OCI-LY1 (cell line): ENCODE measurements around the gene DPP4.

ENCODE experiments used
- H2AFZ ChIP-seq: fragments of 200-600 bp; sonication (generic), shearing (Covaris generic); 2 replicates; pipeline ENCODE4 v1.6.0; 2014; ENCODE audit warnings: antibody characterized with exemption, mild to moderate bottlenecking, low read length
- H3F3A ChIP-seq: fragments of 200-600 bp; sonication (generic), shearing (Covaris generic); 2 replicates; pipeline ENCODE4 v1.6.0; 2014; ENCODE audit warnings: mild to moderate bottlenecking, antibody characterized with exemption, low read length, moderate library complexity; ENCODE audit not compliant: insufficient read depth
- H3K27ac ChIP-seq: fragments of 200-600 bp; sonication (generic); 2 replicates; pipeline ENCODE4 v1.5.1; 2014; ENCODE audit warnings: low read length, mixed run types, mild to moderate bottlenecking, low read depth; ENCODE audit not compliant: poor library complexity, severe bottlenecking
- H3K27me3 ChIP-seq: fragments of 200-600 bp; sonication (generic); 2 replicates; pipeline ENCODE4 v1.6.0; 2014; ENCODE audit warnings: antibody characterized with exemption, mild to moderate bottlenecking, low read length, moderate library complexity; ENCODE audit not compliant: insufficient read depth
- H3K36me3 ChIP-seq: fragments of 200-600 bp; sonication (generic); 2 replicates; pipeline ENCODE4 v1.6.1; 2014; ENCODE audit warnings: mild to moderate bottlenecking, antibody characterized with exemption, low read length, moderate library complexity, mixed read lengths; ENCODE audit not compliant: insufficient read depth
- H3K4me1 ChIP-seq: fragments of 200-600 bp; sonication (generic); 2 replicates; pipeline ENCODE4 v1.5.1; 2014; ENCODE audit warnings: mild to moderate bottlenecking, low read length, moderate library complexity; ENCODE audit not compliant: insufficient read depth, severe bottlenecking
- H3K4me2 ChIP-seq: fragments of 200-600 bp; sonication (generic), shearing (Covaris generic); 2 replicates; pipeline ENCODE4 v1.6.1; 2014; ENCODE audit warnings: low read length
- H3K4me3 ChIP-seq: fragments of 200-600 bp; sonication (generic); 2 replicates; pipeline ENCODE4 v1.5.1; 2014; ENCODE audit warnings: low read length, low read depth, mild to moderate bottlenecking, mixed read lengths; ENCODE audit not compliant: poor library complexity, severe bottlenecking
- H3K79me2 ChIP-seq: fragments of 200-600 bp; shearing (Covaris generic); 2 replicates; pipeline ENCODE4 v1.6.1; 2016; ENCODE audit warnings: mixed run types, low read length, mixed read lengths; ENCODE audit not compliant: insufficient read depth
- H3K9ac ChIP-seq: fragments of 200-600 bp; sonication (generic), shearing (Covaris generic); 2 replicates; pipeline ENCODE4 v1.6.1; 2014; ENCODE audit warnings: mild to moderate bottlenecking, low read length, mixed read lengths
- H3K9me2 ChIP-seq: fragments of 200-600 bp; sonication (generic), shearing (Covaris generic); 2 replicates; pipeline ENCODE4 v1.6.1; 2014; ENCODE audit warnings: low read depth, mild to moderate bottlenecking, low read length, mixed read lengths
- H3K9me3 ChIP-seq: fragments of 200-600 bp; shearing (Covaris generic); 2 replicates; pipeline ENCODE4 v1.6.1; 2014; ENCODE audit warnings: low read length, mixed read lengths
- H4K20me1 ChIP-seq: fragments of 200-600 bp; sonication (generic), shearing (Covaris generic); 2 replicates; pipeline ENCODE4 v1.6.0; 2016; ENCODE audit warnings: mild to moderate bottlenecking, low read length; ENCODE audit not compliant: insufficient read depth
- EZH2 ChIP-seq: fragments of 200-600 bp; sonication (generic), shearing (Covaris generic); IDR thresholded peaks from 2 replicates; pipeline ENCODE4 v1.8.0; 2017; ENCODE audit warnings: borderline replicate concordance, mixed run types, mild to moderate bottlenecking, antibody characterized with exemption, low read length, moderate library complexity, mixed read lengths
- TF ChIP-seq, protein P1 (sequence below): fragments of 200-600 bp; sonication (generic), shearing (Covaris generic); IDR thresholded peaks from 2 replicates; pipeline ENCODE4 v1.5.1; 2017; ENCODE audit warnings: mild to moderate bottlenecking, antibody characterized with exemption, low read length, moderate library complexity, mixed read lengths

Gene DPP4

DNA sequence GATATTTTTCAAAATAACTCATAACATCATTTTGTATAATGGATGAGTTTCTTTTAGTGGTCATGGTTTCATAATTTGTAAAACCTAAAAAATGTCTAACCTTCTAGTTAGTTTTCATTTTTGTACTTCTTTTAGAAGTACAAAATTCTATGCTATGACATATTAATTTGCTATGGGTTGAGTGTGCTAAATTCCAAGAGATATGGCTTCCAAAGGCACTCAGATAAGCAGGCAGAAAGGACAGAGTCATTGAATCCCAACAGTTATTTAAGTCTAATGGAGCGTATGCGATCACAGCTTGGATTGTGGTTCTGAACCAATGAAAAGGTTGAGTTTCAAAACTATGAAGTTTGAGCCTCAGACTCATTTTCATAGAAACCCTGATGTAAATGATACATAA is 41.1 kb upstream of the DPP4 start:
- no peaks in the 10 kb centered on the region for H3K9me2 ChIP-seq
- TF ChIP-seq EZH2: no peak
- TF ChIP-seq, protein P1, sequence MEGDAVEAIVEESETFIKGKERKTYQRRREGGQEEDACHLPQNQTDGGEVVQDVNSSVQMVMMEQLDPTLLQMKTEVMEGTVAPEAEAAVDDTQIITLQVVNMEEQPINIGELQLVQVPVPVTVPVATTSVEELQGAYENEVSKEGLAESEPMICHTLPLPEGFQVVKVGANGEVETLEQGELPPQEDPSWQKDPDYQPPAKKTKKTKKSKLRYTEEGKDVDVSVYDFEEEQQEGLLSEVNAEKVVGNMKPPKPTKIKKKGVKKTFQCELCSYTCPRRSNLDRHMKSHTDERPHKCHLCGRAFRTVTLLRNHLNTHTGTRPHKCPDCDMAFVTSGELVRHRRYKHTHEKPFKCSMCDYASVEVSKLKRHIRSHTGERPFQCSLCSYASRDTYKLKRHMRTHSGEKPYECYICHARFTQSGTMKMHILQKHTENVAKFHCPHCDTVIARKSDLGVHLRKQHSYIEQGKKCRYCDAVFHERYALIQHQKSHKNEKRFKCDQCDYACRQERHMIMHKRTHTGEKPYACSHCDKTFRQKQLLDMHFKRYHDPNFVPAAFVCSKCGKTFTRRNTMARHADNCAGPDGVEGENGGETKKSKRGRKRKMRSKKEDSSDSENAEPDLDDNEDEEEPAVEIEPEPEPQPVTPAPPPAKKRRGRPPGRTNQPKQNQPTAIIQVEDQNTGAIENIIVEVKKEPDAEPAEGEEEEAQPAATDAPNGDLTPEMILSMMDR: no peak
- H3K4me2 ChIP-seq: no peak overlapping the region
- no peak overlapping the region for H2AFZ ChIP-seq
- H3K79me2 ChIP-seq: no peaks in the 10 kb centered on the region
- no peaks in the 10 kb centered on the region for H4K20me1 ChIP-seq
- H3K9me3 ChIP-seq: no peaks in the 10 kb centered on the region
- H3K4me3 ChIP-seq: no peak overlapping the region
- H3K4me1 ChIP-seq: no peaks in the 10 kb centered on the region
- no peaks in the 10 kb centered on the region for H3K36me3 ChIP-seq
- H3K27ac ChIP-seq: no peak overlapping the region
- H3K9ac ChIP-seq: no peak overlapping the region
- no peaks in the 10 kb centered on the region for H3F3A ChIP-seq
- H3K27me3 ChIP-seq: no peaks in the 10 kb centered on the region

DNA sequence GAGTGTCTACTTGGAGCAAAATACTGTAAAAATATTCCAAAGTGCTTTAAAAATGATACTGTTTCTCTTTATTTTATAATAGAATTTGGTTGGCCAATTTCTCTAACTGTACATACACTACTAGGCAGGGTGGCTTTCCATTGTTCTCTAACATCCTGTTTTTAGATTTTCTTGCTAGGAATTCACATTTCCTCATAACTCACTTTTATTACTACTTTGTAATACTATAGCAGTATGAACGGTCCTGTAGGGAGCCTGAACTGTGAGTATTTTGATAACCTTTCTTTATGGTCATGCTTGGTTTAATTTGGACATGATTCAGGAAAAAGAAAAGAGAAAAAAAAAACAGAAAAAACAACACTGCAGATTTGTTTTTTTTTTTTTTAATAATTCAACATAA is 40.3 kb upstream of the DPP4 start:
- no peaks in the 10 kb centered on the region for H3K79me2 ChIP-seq
- no peaks in the 10 kb centered on the region for H3K9me3 ChIP-seq
- TF ChIP-seq, protein P1: no peak
- H3K9me2 ChIP-seq: no peaks in the 10 kb centered on the region
- H3F3A ChIP-seq: no peaks in the 10 kb centered on the region
- no peak overlapping the region for H3K4me2 ChIP-seq
- H3K27ac ChIP-seq: no peak overlapping the region
- H3K27me3 ChIP-seq: no peaks in the 10 kb centered on the region
- H3K4me1 ChIP-seq: no peaks in the 10 kb centered on the region
- no peak overlapping the region for H3K9ac ChIP-seq
- no peak overlapping the region for H3K4me3 ChIP-seq
- no peaks in the 10 kb centered on the region for H4K20me1 ChIP-seq
- no peaks in the 10 kb centered on the region for H3K36me3 ChIP-seq
- no peak overlapping the region for H2AFZ ChIP-seq

DNA sequence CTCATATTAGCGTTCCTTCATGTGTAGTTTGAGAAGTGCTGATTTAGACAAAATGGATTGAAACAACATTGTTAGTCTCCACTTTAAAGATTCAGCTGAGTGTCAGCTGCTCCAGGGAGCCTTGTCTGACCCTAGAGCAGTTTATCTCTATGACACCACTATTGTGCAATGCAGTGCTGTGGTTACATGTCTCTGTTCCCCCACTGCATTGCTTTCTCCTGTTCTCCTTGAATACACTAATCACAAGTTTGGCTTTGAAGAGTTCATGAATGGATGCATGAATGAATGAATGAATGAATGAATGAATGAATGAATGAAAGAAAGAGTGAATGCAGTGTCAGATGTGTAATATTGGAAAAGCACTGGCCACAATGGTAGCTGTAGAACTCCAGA is 39.8 kb upstream of the DPP4 start:
- Histone ChIP-seq H3K9me3 (no peaks in the 10 kb centered on the region), H3K4me2 (no peak overlapping the region), H3K27me3 (no peaks in the 10 kb centered on the region), H3K79me2 (no peaks in the 10 kb centered on the region), H3K27ac (no peak overlapping the region), H2AFZ (no peak overlapping the region), H3K36me3 (no peaks in the 10 kb centered on the region), H3K9ac (no peak overlapping the region), H4K20me1 (no peaks in the 10 kb centered on the region), H3K4me1 (no peaks in the 10 kb centered on the region), H3F3A (no peaks in the 10 kb centered on the region), H3K4me3 (no peak overlapping the region), H3K9me2 (no peaks in the 10 kb centered on the region)
- TF ChIP-seq, protein P1: no peak
- no peak for TF ChIP-seq EZH2
